C4-2B (cell line): ENCODE data around the gene CFAP107.
A peak's percentile ranks its signal among the peaks of the same experiment; 100 is the strongest.

Source experiments
- H3K27ac ChIP-seq: fragments of 450-650 bp; 2 replicates; pipeline ENCODE4 v1.5.1; 2017
- ZFX ChIP-seq: fragments of 450-650 bp; IDR thresholded peaks from 2 replicates; pipeline ENCODE4 v1.6.1; 2017
- TF ChIP-seq, protein P1 (sequence below): fragments of 450-650 bp; conservative IDR thresholded peaks from 2 replicates; pipeline ENCODE4 v1.5.1; 2017; ENCODE audit warnings: mild to moderate bottlenecking

Gene CFAP107

DNA sequence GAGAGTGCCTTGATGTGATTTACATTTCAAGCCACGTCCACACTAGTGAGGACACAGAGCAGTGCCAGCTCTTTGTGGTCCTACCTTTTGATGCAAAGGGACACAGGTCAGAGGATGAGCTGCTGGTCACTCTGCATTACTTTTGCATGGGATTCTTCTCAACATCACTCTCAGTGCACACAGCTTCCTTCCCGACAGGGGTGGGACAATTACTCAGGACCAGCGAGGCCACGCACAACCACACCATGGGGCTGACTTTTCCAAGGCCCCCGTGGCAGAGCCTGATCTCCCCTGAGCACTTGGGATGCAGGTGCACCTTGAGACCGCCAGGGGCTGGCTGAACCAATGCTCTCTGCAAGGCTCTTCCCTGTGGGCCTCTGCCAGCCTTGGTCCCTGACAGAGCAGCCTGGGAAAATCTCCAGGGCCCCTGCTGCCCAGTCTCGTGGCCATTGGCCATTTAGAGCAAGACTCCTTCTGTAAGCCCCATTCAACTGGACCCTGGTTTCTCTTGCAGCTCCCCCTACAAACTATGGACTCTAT lies 14.3 kb downstream of the CFAP107 start:
- H3K27ac ChIP-seq = no peak overlapping the region
- TF ChIP-seq, protein P1, sequence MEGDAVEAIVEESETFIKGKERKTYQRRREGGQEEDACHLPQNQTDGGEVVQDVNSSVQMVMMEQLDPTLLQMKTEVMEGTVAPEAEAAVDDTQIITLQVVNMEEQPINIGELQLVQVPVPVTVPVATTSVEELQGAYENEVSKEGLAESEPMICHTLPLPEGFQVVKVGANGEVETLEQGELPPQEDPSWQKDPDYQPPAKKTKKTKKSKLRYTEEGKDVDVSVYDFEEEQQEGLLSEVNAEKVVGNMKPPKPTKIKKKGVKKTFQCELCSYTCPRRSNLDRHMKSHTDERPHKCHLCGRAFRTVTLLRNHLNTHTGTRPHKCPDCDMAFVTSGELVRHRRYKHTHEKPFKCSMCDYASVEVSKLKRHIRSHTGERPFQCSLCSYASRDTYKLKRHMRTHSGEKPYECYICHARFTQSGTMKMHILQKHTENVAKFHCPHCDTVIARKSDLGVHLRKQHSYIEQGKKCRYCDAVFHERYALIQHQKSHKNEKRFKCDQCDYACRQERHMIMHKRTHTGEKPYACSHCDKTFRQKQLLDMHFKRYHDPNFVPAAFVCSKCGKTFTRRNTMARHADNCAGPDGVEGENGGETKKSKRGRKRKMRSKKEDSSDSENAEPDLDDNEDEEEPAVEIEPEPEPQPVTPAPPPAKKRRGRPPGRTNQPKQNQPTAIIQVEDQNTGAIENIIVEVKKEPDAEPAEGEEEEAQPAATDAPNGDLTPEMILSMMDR = peak; percentile 56
- TF ChIP-seq ZFX = no peak

DNA sequence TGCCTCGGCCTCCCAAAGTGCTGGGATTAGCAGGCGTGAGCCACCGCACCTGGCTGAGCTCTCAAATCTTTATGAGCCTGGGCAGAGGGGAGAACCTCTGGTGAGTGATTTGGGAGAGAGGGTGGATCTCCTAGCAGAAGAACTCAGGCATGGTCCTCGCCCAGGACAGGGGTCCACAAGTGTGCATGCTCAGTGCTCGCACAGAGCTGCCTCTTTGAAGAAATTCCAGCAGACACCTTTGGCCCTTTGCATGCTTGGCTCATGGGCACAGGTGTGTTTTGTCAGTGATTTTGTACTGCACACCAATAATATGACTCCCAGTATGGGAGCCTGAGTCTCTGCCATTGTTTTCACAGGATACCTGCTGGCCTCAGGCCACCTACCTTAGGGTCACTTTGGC lies 15.8 kb downstream of the CFAP107 start:
- no peak overlapping the region for H3K27ac ChIP-seq
- TF ChIP-seq, protein P1 = no peak
- no peak for TF ChIP-seq ZFX

- TF ChIP-seq ZFX = no peak
- TF ChIP-seq, protein P1 = no peak
- no peak overlapping the region for H3K27ac ChIP-seq
These were observed 16.8 kb downstream of the CFAP107 start for GRCh38 chr1:12762766-12763165.

- no peak overlapping the region for H3K27ac ChIP-seq
- TF ChIP-seq, protein P1 = no peak
- no peak for TF ChIP-seq ZFX
These were observed 17.5 kb downstream of the CFAP107 start for GRCh38 chr1:12763479-12763878.

DNA sequence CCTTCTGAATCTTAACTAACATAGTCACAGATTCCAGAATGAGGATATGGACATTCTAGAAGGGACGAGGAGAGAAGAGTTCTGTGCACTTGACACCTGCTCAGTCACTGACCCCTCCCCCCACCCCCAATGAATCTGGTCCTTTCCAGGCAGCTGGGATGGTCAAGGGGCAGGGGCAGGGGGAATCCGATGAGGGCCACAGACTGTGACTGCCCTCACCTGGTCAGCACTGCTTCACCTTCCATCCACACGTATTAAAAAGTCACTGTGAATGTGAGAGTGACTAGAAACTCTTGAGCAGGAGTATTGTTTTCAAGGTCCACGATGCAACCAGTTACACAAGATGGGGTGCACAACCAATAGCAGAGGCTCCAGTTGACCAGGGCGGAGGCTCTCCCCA lies 18.0 kb downstream of the CFAP107 start:
- no peak for TF ChIP-seq ZFX
- TF ChIP-seq, protein P1 = no peak
- H3K27ac ChIP-seq = no peak overlapping the region

DNA sequence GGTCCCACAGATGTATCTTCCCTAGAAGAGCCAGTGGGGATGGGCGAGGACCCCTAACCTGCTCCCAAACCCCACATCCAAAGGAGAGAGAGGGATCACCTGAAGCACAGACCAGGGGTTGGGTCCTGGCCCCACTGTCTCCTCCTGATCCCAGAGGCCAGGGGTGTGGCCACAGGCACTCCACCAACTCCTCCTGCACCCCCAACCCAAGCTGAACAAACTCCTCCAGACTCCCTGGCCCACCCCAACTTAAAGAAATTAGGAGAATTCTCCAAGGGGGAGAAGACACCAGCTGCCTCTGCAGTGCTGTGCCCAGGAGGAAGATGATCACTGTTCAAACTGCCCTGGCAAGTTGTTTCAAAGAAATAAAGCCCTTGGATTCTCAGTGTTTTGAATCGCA lies 23.0 kb downstream of the CFAP107 start:
- H3K27ac ChIP-seq = no peak overlapping the region
- no peak for TF ChIP-seq ZFX
- TF ChIP-seq, protein P1 = no peak

DNA sequence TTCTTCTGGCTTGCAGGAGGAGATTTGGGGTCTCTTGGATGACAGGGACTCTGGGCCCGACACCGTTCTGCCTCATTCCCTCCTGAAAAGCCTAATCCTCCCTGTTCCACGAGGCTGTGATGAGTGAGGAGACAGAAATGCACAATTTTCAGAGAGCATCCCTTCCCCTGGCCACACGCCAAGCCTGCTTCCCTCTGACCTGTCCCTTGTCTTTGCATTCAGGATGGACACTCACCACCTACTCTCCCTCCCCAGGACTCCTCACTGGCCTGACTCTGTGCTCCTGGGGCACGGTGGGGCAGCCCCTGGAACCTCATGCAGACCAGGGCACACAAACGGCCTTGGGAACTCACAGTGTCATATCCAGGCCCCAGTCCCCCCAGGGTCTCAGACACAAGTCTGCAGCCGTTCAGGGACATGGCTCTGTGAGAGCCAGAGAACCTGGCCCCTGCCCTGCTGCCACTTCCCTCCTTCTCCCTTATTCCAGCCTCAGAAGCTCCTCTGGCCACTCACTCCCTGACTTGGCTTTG lies 24.0 kb downstream of the CFAP107 start:
- TF ChIP-seq ZFX = no peak
- TF ChIP-seq, protein P1 = no peak
- H3K27ac ChIP-seq = no peak overlapping the region
